Osteocyte (in vitro differentiated cells): Measurements from ENCODE around the gene ZNF254. TPM values are rescaled to one million over a fixed set of nuclear protein-coding genes. Genes with fewer than 3 reads are reported as not detected.

Experiments used
- DNase-seq: peaks from one replicate; pipeline ENCODE4 v3.0.0; 2021; ENCODE audit warnings: mixed read lengths; ENCODE audit not compliant: unreplicated experiment; ENCODE audit errors: extremely low spot score
- H3K27ac Mint-ChIP-seq: one replicate; pipeline ENCODE4 v1.8.0; 2021; ENCODE audit warnings: mild to moderate bottlenecking, mixed read lengths; ENCODE audit not compliant: unreplicated experiment
- H3K27me3 Mint-ChIP-seq: one replicate; pipeline ENCODE4 v1.8.0; 2021; ENCODE audit warnings: mixed read lengths; ENCODE audit not compliant: unreplicated experiment
- H3K36me3 Mint-ChIP-seq: one replicate; pipeline ENCODE4 v1.8.0; 2021; ENCODE audit warnings: mixed read lengths; ENCODE audit not compliant: unreplicated experiment
- H3K4me1 Mint-ChIP-seq: one replicate; pipeline ENCODE4 v1.8.0; 2021; ENCODE audit warnings: mixed read lengths; ENCODE audit not compliant: unreplicated experiment
- H3K4me3 Mint-ChIP-seq: one replicate; pipeline ENCODE4 v1.8.0; 2021; ENCODE audit warnings: mild to moderate bottlenecking, moderate library complexity, mixed read lengths; ENCODE audit not compliant: unreplicated experiment
- H3K9me3 Mint-ChIP-seq: one replicate; pipeline ENCODE4 v1.8.0; 2021; ENCODE audit warnings: mixed read lengths; ENCODE audit not compliant: unreplicated experiment
- total RNA-seq: library from RNA; stranded (reverse); gene quantifications from 2 replicates; pipeline ENCODE4 v1.2.1, GENCODE V29; 2021
- TF ChIP-seq, protein P1 (sequence below): fragments of 200-600 bp; sonication (generic); IDR thresholded peaks from 2 replicates; pipeline ENCODE4 v1.5.0; 2021; ENCODE audit warnings: antibody characterized with exemption, mild to moderate bottlenecking, moderate library complexity

The ZNF254 gene
- total RNA-seq, 1 donor from 2014 or later = 18.7 TPM

DNA sequence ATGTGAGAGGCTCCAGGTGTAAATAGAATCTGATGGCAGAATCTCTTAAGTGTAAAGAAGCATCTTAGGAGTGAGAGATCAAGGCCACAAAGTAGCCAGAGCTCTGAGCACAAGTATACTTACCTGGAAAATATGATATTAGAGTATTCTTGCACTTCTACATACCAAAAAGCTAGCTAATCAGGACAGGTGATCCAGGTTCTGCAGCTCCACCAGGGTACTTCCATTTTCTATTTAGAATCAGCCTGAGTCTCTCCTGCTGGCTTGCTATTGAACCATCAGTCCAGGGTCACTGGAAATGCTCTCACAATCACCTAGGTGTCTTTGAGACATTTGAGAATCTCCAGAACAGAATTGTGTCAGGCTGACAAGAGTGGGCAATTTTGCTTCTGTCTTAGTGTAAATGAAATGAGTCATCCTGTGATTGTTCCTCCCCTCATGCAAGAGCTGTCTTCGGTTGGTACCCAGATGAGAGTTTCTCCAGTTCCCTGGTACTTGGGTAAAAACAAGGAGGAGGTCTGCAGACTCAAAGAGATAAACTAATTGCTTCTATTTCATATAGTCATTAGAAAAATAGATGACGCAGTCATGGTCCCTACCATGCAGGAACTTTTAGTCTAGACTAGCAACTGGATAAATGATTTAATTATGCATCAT is 14.6 kb downstream of the ZNF254 start:
- no peaks in the 10 kb centered on the region for H3K27me3 Mint-ChIP-seq
- peaks cover 47% of the 10 kb centered on the region for H3K36me3 Mint-ChIP-seq
- DNase-seq = no peak
- TF ChIP-seq, protein P1, sequence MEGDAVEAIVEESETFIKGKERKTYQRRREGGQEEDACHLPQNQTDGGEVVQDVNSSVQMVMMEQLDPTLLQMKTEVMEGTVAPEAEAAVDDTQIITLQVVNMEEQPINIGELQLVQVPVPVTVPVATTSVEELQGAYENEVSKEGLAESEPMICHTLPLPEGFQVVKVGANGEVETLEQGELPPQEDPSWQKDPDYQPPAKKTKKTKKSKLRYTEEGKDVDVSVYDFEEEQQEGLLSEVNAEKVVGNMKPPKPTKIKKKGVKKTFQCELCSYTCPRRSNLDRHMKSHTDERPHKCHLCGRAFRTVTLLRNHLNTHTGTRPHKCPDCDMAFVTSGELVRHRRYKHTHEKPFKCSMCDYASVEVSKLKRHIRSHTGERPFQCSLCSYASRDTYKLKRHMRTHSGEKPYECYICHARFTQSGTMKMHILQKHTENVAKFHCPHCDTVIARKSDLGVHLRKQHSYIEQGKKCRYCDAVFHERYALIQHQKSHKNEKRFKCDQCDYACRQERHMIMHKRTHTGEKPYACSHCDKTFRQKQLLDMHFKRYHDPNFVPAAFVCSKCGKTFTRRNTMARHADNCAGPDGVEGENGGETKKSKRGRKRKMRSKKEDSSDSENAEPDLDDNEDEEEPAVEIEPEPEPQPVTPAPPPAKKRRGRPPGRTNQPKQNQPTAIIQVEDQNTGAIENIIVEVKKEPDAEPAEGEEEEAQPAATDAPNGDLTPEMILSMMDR = no peak
- peaks cover 5% of the 10 kb centered on the region for H3K9me3 Mint-ChIP-seq
- H3K4me3 Mint-ChIP-seq = no peak overlapping the region
- no peak overlapping the region for H3K27ac Mint-ChIP-seq
- peaks cover 23% of the 10 kb centered on the region for H3K4me1 Mint-ChIP-seq

DNA sequence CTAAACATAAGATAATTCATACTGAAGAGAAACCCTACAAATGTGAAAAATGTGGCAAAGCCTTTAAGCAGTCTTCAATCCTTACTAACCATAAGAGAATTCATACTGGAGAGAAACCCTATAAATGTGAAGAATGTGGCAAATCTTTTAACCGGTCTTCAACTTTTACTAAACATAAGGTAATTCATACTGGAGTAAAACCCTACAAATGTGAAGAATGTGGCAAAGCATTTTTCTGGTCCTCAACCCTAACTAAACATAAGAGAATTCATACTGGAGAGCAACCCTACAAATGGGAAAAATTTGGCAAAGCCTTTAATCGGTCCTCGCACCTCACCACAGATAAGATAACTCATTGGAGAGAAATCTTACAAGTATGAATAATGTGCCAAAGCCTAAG is 40.6 kb downstream of the ZNF254 start:
- no peaks in the 10 kb centered on the region for H3K27me3 Mint-ChIP-seq
- no peaks in the 10 kb centered on the region for H3K4me1 Mint-ChIP-seq
- DNase-seq = no peak
- H3K9me3 Mint-ChIP-seq = peaks cover 50% of the 10 kb centered on the region
- peaks cover 83% of the 10 kb centered on the region for H3K36me3 Mint-ChIP-seq
- no peak overlapping the region for H3K4me3 Mint-ChIP-seq
- TF ChIP-seq, protein P1 = no peak
- H3K27ac Mint-ChIP-seq = no peak overlapping the region

GRCh38 chr19:24140099-24140498 is 53.1 kb downstream of the ZNF254 start:
- H3K4me3 Mint-ChIP-seq = no peak overlapping the region
- DNase-seq = no peak
- peaks cover 36% of the 10 kb centered on the region for H3K9me3 Mint-ChIP-seq
- H3K27me3 Mint-ChIP-seq = no peaks in the 10 kb centered on the region
- no peaks in the 10 kb centered on the region for H3K4me1 Mint-ChIP-seq
- H3K36me3 Mint-ChIP-seq = peaks cover 52% of the 10 kb centered on the region
- TF ChIP-seq, protein P1 = no peak
- no peak overlapping the region for H3K27ac Mint-ChIP-seq

- H3K36me3 Mint-ChIP-seq = peaks cover 50% of the 10 kb centered on the region
- no peaks in the 10 kb centered on the region for H3K4me1 Mint-ChIP-seq
Measured at GRCh38 chr19:24140591-24140990, 53.6 kb downstream of the ZNF254 start.

DNA sequence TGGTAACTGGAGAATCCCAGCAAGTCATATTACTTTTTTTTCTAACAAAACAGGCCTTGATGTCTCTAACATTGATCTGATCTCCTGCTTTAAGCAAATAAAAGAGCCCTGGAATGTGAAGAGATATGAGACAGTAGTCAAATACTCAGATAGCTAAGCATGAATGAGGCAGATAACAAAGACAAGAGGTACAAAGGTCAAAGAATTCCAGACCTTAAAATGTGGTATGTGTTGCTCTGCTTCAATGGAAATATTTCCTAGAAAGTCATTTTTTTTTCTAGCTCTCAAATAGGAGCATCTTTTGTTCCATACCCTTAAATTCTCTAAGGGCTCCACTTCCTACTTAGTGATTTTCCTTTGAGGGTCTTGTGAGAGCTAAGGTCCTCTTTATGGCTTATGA is 54.6 kb downstream of the ZNF254 start:
- DNase-seq = no peak
- TF ChIP-seq, protein P1 = no peak
- Mint-ChIP-seq H3K36me3 (peaks cover 48% of the 10 kb centered on the region), H3K27me3 (no peaks in the 10 kb centered on the region), H3K27ac (no peak overlapping the region), H3K4me3 (no peak overlapping the region), H3K4me1 (no peaks in the 10 kb centered on the region), H3K9me3 (peaks cover 33% of the 10 kb centered on the region)

More at GRCh38 chr19:24140591-24140990, 53.6 kb downstream of the ZNF254 start:
- no peak overlapping the region for H3K4me3 Mint-ChIP-seq
- peaks cover 35% of the 10 kb centered on the region for H3K9me3 Mint-ChIP-seq
- DNase-seq = no peak
- TF ChIP-seq, protein P1 = no peak
- no peaks in the 10 kb centered on the region for H3K27me3 Mint-ChIP-seq
- no peak overlapping the region for H3K27ac Mint-ChIP-seq
